SU-DHL-6 (cell line): ENCODE results near the gene ANKRD39.

ENCODE experiments used
- H2AFZ ChIP-seq: fragments of 200-600 bp; sonication (generic); 2 replicates; pipeline ENCODE4 v1.6.1; 2014; ENCODE audit warnings: low read depth, mild to moderate bottlenecking, moderate library complexity, mixed read lengths, antibody characterized with exemption, low read length; ENCODE audit not compliant: severe bottlenecking
- H3F3A ChIP-seq: fragments of 200-600 bp; shearing (Covaris generic); 2 replicates; pipeline ENCODE4 v1.6.0; 2016; ENCODE audit warnings: antibody characterized with exemption, mild to moderate bottlenecking; ENCODE audit not compliant: insufficient read depth
- H3K27ac ChIP-seq: fragments of 200-600 bp; sonication (generic); 2 replicates; pipeline ENCODE4 v1.5.1; 2016; ENCODE audit warnings: low read depth, mild to moderate bottlenecking, low read length, moderate library complexity, mixed read lengths
- H3K27me3 ChIP-seq: fragments of 200-600 bp; sonication (generic), shearing (Covaris generic); 2 replicates; pipeline ENCODE4 v1.6.0; 2014; ENCODE audit warnings: mild to moderate bottlenecking, low read length
- H3K36me3 ChIP-seq: fragments of 200-600 bp; sonication (generic); 2 replicates; pipeline ENCODE4 v1.6.1; 2014; ENCODE audit warnings: mild to moderate bottlenecking, low read length, mixed read lengths
- H3K4me2 ChIP-seq: fragments of 300-600, 200-600 bp; shearing (Covaris generic), sonication (generic); 2 replicates; pipeline ENCODE4 v1.6.0; 2014; ENCODE audit warnings: low read length, low read depth, mild to moderate bottlenecking; ENCODE audit not compliant: poor library complexity, severe bottlenecking
- H3K4me3 ChIP-seq: fragments of 200-600 bp; sonication (generic); 2 replicates; pipeline ENCODE4 v1.5.1; 2014; ENCODE audit warnings: antibody characterized with exemption, low read length, mild to moderate bottlenecking, mixed read lengths; ENCODE audit not compliant: insufficient read depth, poor library complexity, severe bottlenecking
- H3K79me2 ChIP-seq: fragments of 200-600 bp; sonication (generic); 2 replicates; pipeline ENCODE4 v1.6.1; 2014; ENCODE audit warnings: mild to moderate bottlenecking, low read length, moderate library complexity; ENCODE audit not compliant: insufficient read depth
- H3K9ac ChIP-seq: fragments of 200-600 bp; sonication (generic); 2 replicates; pipeline ENCODE4 v1.7.0; 2014; ENCODE audit warnings: mild to moderate bottlenecking, low read length
- H3K9me2 ChIP-seq: fragments of 200-600 bp; sonication (generic); replicated peaks from 2 replicates; pipeline ENCODE4 v1.6.1; 2014; ENCODE audit warnings: low read length; ENCODE audit not compliant: insufficient read depth
- H3K9me3 ChIP-seq: fragments of 200-600 bp; sonication (generic); 2 replicates; pipeline ENCODE4 v1.6.1; 2014; ENCODE audit warnings: low read length, mixed read lengths; ENCODE audit not compliant: insufficient read depth
- H4K20me1 ChIP-seq: fragments of 200-600 bp; sonication (generic); 2 replicates; pipeline ENCODE4 v1.6.1; 2014; ENCODE audit warnings: low read depth, mild to moderate bottlenecking, antibody characterized with exemption, low read length, moderate library complexity, mixed read lengths
- EZH2phosphoT487 ChIP-seq: fragments of 200-600 bp; sonication (generic), shearing (Covaris generic); conservative IDR thresholded peaks from 2 replicates; pipeline ENCODE4 v1.6.1; 2018; ENCODE audit warnings: mild to moderate bottlenecking, antibody characterized with exemption, low read length, moderate library complexity, mixed read lengths
- TF ChIP-seq, protein P1 (sequence below): fragments of 200-600 bp; sonication (generic); IDR thresholded peaks from one replicate; pipeline ENCODE4 v1.5.1; 2017; ENCODE audit warnings: antibody characterized with exemption, mild to moderate bottlenecking, low read length, moderate library complexity; ENCODE audit not compliant: insufficient read depth, poor library complexity, severe bottlenecking

The ANKRD39 gene

GRCh38 chr2:96852667-96853066 is 5.1 kb downstream of the ANKRD39 start:
- no peak for TF ChIP-seq EZH2phosphoT487
- TF ChIP-seq, protein P1, sequence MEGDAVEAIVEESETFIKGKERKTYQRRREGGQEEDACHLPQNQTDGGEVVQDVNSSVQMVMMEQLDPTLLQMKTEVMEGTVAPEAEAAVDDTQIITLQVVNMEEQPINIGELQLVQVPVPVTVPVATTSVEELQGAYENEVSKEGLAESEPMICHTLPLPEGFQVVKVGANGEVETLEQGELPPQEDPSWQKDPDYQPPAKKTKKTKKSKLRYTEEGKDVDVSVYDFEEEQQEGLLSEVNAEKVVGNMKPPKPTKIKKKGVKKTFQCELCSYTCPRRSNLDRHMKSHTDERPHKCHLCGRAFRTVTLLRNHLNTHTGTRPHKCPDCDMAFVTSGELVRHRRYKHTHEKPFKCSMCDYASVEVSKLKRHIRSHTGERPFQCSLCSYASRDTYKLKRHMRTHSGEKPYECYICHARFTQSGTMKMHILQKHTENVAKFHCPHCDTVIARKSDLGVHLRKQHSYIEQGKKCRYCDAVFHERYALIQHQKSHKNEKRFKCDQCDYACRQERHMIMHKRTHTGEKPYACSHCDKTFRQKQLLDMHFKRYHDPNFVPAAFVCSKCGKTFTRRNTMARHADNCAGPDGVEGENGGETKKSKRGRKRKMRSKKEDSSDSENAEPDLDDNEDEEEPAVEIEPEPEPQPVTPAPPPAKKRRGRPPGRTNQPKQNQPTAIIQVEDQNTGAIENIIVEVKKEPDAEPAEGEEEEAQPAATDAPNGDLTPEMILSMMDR = no peak
- no peaks in the 10 kb centered on the region for H4K20me1 ChIP-seq
- H3K9me3 ChIP-seq = no peaks in the 10 kb centered on the region
- H3K79me2 ChIP-seq = peaks cover 6% of the 10 kb centered on the region; the same call in 1 of the 2 replicates
- no peaks in the 10 kb centered on the region for H3K9me2 ChIP-seq
- H3K9ac ChIP-seq = no peak overlapping the region
- H3K4me3 ChIP-seq = no peak overlapping the region
- H3K4me2 ChIP-seq = no peak overlapping the region
- no peaks in the 10 kb centered on the region for H3K27me3 ChIP-seq
- H3K27ac ChIP-seq = no peak overlapping the region
- no peaks in the 10 kb centered on the region for H3K36me3 ChIP-seq
- no peaks in the 10 kb centered on the region for H3F3A ChIP-seq
- no peak overlapping the region for H2AFZ ChIP-seq

GRCh38 chr2:96848264-96848663 is 9.6 kb downstream of the ANKRD39 start:
- Histone ChIP-seq H4K20me1 (no peaks in the 10 kb centered on the region), H3K9me2 (no peaks in the 10 kb centered on the region), H3K27me3 (no peaks in the 10 kb centered on the region), H3K4me2 (no peak overlapping the region), H3K4me3 (no peak overlapping the region), H3K79me2 (no peaks in the 10 kb centered on the region), H3K27ac (no peak overlapping the region), H3F3A (no peaks in the 10 kb centered on the region), H3K36me3 (no peaks in the 10 kb centered on the region), H3K9me3 (no peaks in the 10 kb centered on the region), H2AFZ (no peak overlapping the region), H3K9ac (no peak overlapping the region)
- TF ChIP-seq, protein P1 = no peak
- no peak for TF ChIP-seq EZH2phosphoT487

DNA sequence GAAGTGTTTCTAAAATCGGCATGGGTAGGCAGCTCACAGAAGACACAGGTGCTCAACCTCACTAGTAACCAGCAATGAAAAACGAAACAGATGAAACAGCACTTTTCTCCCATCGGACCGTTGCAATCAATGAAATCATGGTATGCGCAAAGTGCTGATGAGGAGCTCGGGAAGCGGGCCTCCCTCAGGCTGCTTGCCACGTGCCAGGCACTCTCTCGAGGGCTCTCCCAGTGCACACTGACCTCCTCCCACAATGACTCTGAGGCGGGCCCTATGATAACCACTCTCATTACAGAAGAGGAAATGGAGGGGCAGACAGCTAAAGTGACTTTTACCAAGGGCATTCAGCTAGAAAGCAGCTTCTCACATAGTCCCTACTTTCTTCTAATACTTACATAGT is 10.2 kb downstream of the ANKRD39 start:
- Histone ChIP-seq H3K36me3 (no peaks in the 10 kb centered on the region), H2AFZ (no peak overlapping the region), H3K79me2 (no peaks in the 10 kb centered on the region), H3K9ac (no peak overlapping the region), H3K4me3 (no peak overlapping the region), H4K20me1 (no peaks in the 10 kb centered on the region), H3K4me2 (no peak overlapping the region), H3K9me3 (no peaks in the 10 kb centered on the region), H3F3A (no peaks in the 10 kb centered on the region), H3K27me3 (no peaks in the 10 kb centered on the region), H3K27ac (no peak overlapping the region), H3K9me2 (no peaks in the 10 kb centered on the region)
- TF ChIP-seq, protein P1 = no peak
- TF ChIP-seq EZH2phosphoT487 = no peak
